Measurements from ENCODE around the gene NRSN1. TPM values are rescaled to one million over a fixed set of nuclear protein-coding genes. Genes with fewer than 3 reads are reported as not detected.
"Not testable (repeated sequence)": the region's sequence is repeated elsewhere in the genome, so short reads cannot be mapped to it uniquely, and the experiment has no call there.

The NRSN1 gene
- total RNA-seq, 1 experiment from 2014 or later, result not detected

DNA sequence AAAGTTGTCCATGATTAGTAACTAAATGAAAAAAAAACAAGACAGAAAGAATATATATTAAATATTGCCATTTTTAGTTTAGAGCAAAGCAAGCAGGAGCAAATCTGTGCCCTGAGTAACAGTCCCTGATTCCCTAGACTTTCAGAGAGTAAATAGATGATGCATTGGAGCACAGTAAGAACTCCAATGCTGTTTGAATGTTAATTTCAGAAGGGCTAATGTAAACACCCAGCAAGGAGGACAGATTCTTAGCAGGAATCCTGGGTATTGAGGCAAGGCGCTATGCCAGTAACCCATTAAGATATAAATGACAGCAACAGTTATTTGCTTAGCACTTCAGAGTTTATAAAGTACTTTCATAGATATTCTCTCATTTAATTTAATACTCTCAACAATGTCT, 15.6 kb upstream of the NRSN1 start:
- Histone ChIP-seq H3K4me3 (no peak overlapping the region), H3K36me3 (no peaks in the 10 kb centered on the region), H3K27me3 (replicated peaks) (0 out of 2 replicates have a peak, but pooled peaks cover 2% of the 10 kb centered on the region), H3K9me3 (replicated peaks) (peaks cover 7% of the 10 kb centered on the region), H3K27ac (no peak overlapping the region), H3K4me1 (replicated peaks) (no peaks in the 10 kb centered on the region)
- DNase-seq (ENCODE audit: low read depth in 1 of 2, low spot score in 2 of 2), result no peak

DNA sequence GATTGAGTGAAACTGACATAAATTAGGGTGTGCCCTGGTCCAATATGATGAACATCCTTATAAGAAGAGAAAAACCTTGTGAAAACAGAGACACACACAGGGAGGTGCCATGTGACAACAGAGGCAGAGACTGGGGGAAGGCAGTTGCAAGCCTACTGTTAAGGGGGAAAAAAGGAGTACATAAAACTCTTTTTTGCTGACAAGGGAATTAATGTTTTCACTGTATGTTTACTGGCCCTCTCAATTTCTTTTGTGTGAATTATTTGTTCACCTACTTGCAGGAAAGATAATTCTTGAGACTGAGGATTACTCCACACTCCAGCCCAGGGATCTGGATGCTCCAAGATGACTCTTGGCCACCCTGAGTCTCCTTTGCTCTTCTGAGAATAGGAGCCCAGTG, 12.1 kb upstream of the NRSN1 start:
- DNase-seq (ENCODE audit: low read depth in 1 of 2, low spot score in 2 of 2), result no peak
- no peak overlapping the region for H3K4me3 ChIP-seq
- 0 out of 2 replicates have a peak, but pooled peaks cover 2% of the 10 kb centered on the region for H3K27me3 ChIP-seq (replicated peaks)

GRCh38 chr6:24117021-24117420, 9.0 kb upstream of the NRSN1 start:
- H3K4me1 ChIP-seq (replicated peaks), result no peaks in the 10 kb centered on the region
- peaks cover 8% of the 10 kb centered on the region for H3K9me3 ChIP-seq (replicated peaks)
- no peak overlapping the region for H3K27ac ChIP-seq
- H3K36me3 ChIP-seq, result no peaks in the 10 kb centered on the region
- no peak overlapping the region for H3K4me3 ChIP-seq
- DNase-seq (ENCODE audit: low read depth in 1 of 2, low spot score in 2 of 2), result no peak
- H3K27me3 ChIP-seq (replicated peaks), result 0 out of 2 replicates have a peak, but pooled peaks cover 2% of the 10 kb centered on the region

More for the DNA sequence above, 12.1 kb upstream of the NRSN1 start:
- no peaks in the 10 kb centered on the region for H3K36me3 ChIP-seq
- H3K4me1 ChIP-seq (replicated peaks), result no peaks in the 10 kb centered on the region
- H3K27ac ChIP-seq, result no peak overlapping the region
- H3K9me3 ChIP-seq (replicated peaks), result peaks cover 7% of the 10 kb centered on the region

GRCh38 chr6:24122139-24122538, 3.9 kb upstream of the NRSN1 start:
- DNase-seq (ENCODE audit: low read depth in 1 of 2, low spot score in 2 of 2), result no peak
- Histone ChIP-seq H3K27ac (no peak overlapping the region), H3K27me3 (replicated peaks) (no peaks in the 10 kb centered on the region), H3K4me1 (replicated peaks) (no peaks in the 10 kb centered on the region), H3K4me3 (no peak overlapping the region), H3K9me3 (replicated peaks) (peaks cover 9% of the 10 kb centered on the region; the same call in 1 of the 2 replicates), H3K36me3 (no peaks in the 10 kb centered on the region)

- Histone ChIP-seq H3K27ac (no peak overlapping the region), H3K36me3 (no peaks in the 10 kb centered on the region)
- no peak for DNase-seq (ENCODE audit: low read depth in 1 of 2, low spot score in 2 of 2)
Measured at GRCh38 chr6:24126586-24127192, 674 bp downstream of the NRSN1 start.

DNA sequence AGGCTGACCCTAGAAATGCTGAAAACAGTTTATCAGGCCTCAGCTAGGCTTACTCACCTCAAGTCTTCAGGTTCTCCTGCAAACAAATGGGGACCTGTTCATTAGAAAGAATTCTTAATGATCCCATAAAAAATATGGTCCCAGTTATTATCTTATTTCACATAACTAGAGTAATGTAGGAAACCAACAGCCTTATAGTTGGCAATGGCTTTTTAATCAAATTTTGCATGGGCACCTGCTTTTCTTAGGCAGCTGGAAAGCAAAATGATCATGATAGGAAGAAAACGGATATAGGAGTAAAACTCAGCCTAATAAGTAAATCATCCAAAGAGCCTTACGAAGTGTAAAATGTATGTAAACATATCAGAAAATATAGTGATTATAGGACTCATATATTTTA, 1.3 kb downstream of the NRSN1 start:
- Histone ChIP-seq H3K27ac (no peak overlapping the region), H3K9me3 (replicated peaks) (peaks cover 4% of the 10 kb centered on the region; the same call in 1 of the 2 replicates), H3K4me1 (replicated peaks) (no peaks in the 10 kb centered on the region), H3K36me3 (no peaks in the 10 kb centered on the region), H3K4me3 (no peak overlapping the region), H3K27me3 (replicated peaks) (no peaks in the 10 kb centered on the region)
- DNase-seq (ENCODE audit: low read depth in 1 of 2, low spot score in 2 of 2), result no peak

More at GRCh38 chr6:24126586-24127192, 674 bp downstream of the NRSN1 start:
- Histone ChIP-seq H3K9me3 (replicated peaks) (peaks cover 4% of the 10 kb centered on the region; the same call in 1 of the 2 replicates), H3K4me3 (no peak overlapping the region), H3K27me3 (replicated peaks) (no peaks in the 10 kb centered on the region), H3K4me1 (replicated peaks) (no peaks in the 10 kb centered on the region)

DNA sequence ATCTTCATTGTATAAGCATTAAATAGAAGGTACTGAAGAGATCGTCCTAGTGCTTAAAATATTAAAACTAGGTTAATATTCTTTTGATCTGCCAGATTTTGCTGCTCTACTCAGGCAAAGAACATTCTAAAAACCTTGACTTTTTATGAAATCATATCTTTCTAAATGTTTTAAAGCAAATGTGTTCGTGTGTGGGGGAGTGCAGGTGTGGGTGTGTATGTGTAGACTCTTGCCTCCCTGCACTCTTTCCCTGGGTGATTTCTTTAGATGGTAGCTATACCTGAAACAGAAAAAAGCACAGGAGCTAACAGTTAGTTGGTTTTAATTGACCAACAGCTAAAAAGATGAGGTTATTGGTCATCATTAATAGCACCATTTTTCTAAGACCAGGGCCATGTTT, 5.7 kb downstream of the NRSN1 start:
- H3K4me3 ChIP-seq, result no peak overlapping the region

DNA sequence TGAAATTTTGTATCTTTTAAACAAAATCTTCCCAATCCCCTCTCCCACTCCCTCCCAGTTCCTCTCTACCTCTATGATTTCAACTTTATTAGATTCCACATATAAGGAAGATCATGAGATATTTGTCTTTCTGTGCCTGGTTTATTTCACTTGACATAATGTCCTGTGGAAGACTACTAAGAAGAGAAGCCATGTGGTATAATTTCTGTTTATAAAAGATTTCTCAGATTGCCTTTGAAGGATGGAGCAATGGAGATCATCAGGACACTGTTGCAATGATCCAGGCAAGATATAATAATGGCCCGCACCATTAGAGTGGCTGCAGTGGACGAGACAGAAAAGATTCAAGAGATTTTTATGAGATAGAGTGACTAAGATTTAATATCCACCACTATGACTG, 13.1 kb downstream of the NRSN1 start:
- Histone ChIP-seq H3K27me3 (replicated peaks) (no peaks in the 10 kb centered on the region), H3K4me1 (replicated peaks) (no peaks in the 10 kb centered on the region), H3K36me3 (no peaks in the 10 kb centered on the region), H3K9me3 (replicated peaks) (peaks cover 2% of the 10 kb centered on the region; the same call in 1 of the 2 replicates), H3K27ac (no peak overlapping the region), H3K4me3 (no peak overlapping the region)
- no peak for DNase-seq (ENCODE audit: low read depth in 1 of 2, low spot score in 2 of 2)

More for the DNA sequence above, 5.7 kb downstream of the NRSN1 start:
- DNase-seq (ENCODE audit: low read depth in 1 of 2, low spot score in 2 of 2), result no peak
- H3K27me3 ChIP-seq (replicated peaks), result no peaks in the 10 kb centered on the region
- H3K27ac ChIP-seq, result no peak overlapping the region
- no peaks in the 10 kb centered on the region for H3K36me3 ChIP-seq
- H3K4me1 ChIP-seq (replicated peaks), result no peaks in the 10 kb centered on the region
- no peaks in the 10 kb centered on the region; the same call in 1 of the 2 replicates for H3K9me3 ChIP-seq (replicated peaks)

GRCh38 chr6:24139639-24140038, 13.6 kb downstream of the NRSN1 start:
- no peak overlapping the region for H3K4me3 ChIP-seq
- no peaks in the 10 kb centered on the region for H3K4me1 ChIP-seq (replicated peaks)
- H3K27me3 ChIP-seq (replicated peaks), result no peaks in the 10 kb centered on the region
- no peaks in the 10 kb centered on the region for H3K36me3 ChIP-seq
- no peak for DNase-seq (ENCODE audit: low read depth in 1 of 2, low spot score in 2 of 2)
- H3K27ac ChIP-seq, result no peak overlapping the region
- peaks cover 2% of the 10 kb centered on the region; the same call in 1 of the 2 replicates for H3K9me3 ChIP-seq (replicated peaks)

DNA sequence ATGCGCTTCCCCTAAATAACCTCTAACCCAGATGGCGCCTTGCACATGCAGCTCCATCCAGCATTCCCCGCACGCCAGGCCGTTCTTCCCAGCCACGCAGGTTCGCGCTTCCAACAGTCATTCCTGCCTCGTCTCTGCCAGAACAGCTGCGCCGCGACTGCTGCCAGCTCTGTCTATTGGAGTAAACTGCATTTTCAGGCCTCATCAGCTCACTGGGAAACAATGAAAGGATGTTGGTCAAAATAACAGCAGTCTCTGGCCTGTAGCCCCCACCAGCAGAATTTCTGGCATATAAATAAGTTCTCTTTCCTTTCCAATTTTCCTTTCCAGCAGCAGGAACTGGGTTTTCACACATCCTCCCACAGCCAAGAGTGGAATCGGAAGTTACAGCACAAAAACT, 14.6 kb downstream of the NRSN1 start:
- Histone ChIP-seq H3K27ac (no peak overlapping the region), H3K9me3 (replicated peaks) (peaks cover 2% of the 10 kb centered on the region; the same call in 1 of the 2 replicates), H3K27me3 (replicated peaks) (no peaks in the 10 kb centered on the region)

GRCh38 chr6:24142733-24143132, 16.7 kb downstream of the NRSN1 start:
- not testable (repeated sequence) for H3K36me3 ChIP-seq; H3K9me3 ChIP-seq (replicated peaks); H3K27ac ChIP-seq; H3K4me3 ChIP-seq; H3K27me3 ChIP-seq (replicated peaks); H3K4me1 ChIP-seq (replicated peaks); DNase-seq (ENCODE audit: low read depth in 1 of 2, low spot score in 2 of 2)

More for the DNA sequence above, 14.6 kb downstream of the NRSN1 start:
- no peaks in the 10 kb centered on the region for H3K4me1 ChIP-seq (replicated peaks)
- DNase-seq (ENCODE audit: low read depth in 1 of 2, low spot score in 2 of 2), result no peak
- H3K36me3 ChIP-seq, result no peaks in the 10 kb centered on the region
- H3K4me3 ChIP-seq, result no peak overlapping the region

DNA sequence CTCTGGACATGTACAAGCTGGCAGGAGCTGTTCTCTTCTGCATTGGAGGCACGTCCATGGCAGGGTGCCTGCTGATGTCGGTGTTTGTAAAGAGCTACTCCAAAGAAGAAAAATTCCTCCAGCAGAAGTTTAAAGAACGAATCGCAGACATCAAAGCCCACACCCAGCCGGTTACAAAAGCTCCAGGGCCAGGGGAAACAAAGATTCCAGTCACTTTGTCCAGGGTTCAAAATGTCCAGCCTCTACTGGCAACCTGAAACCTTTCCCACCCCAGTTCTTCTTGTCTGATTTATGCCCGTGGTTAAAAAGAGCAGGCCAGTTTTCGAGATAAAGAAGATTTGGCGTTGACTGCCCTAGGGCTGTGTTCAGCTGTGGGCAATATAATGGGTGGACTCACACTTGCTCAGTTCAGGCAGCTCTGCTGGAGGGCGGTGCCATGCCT, 19.7 kb downstream of the NRSN1 start:
- H3K4me3 ChIP-seq, result no peak overlapping the region
- H3K27ac ChIP-seq, result no peak overlapping the region
- no peaks in the 10 kb centered on the region for H3K36me3 ChIP-seq

DNA sequence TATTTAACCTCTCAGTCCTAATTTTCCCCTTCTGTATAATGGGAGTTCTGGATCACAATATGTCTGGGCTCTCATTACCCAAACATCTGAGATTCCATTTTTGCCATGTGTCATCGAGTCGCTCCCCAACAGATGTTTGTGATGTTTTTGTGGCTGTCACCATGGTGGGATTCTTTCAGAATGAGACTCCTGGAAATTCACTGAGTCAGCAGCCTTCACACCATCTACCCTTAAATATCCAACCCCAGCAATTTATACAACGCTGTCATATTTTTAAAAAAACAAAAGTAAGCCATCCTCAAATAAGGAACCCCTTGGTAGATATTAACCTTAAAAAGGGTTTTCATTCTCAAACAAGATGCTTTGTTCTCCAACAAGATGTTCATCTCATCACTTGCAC, 20.9 kb downstream of the NRSN1 start:
- peaks cover 8% of the 10 kb centered on the region; the same call in 1 of the 2 replicates for H3K9me3 ChIP-seq (replicated peaks)
- no peak overlapping the region for H3K4me3 ChIP-seq
- no peaks in the 10 kb centered on the region for H3K36me3 ChIP-seq
- no peaks in the 10 kb centered on the region for H3K4me1 ChIP-seq (replicated peaks)
- H3K27me3 ChIP-seq (replicated peaks), result no peaks in the 10 kb centered on the region
- H3K27ac ChIP-seq, result no peak overlapping the region
- DNase-seq (ENCODE audit: low read depth in 1 of 2, low spot score in 2 of 2), result no peak

More for the DNA sequence above, 19.7 kb downstream of the NRSN1 start:
- DNase-seq (ENCODE audit: low read depth in 1 of 2, low spot score in 2 of 2), result no peak
- no peaks in the 10 kb centered on the region for H3K4me1 ChIP-seq (replicated peaks)
- no peaks in the 10 kb centered on the region for H3K27me3 ChIP-seq (replicated peaks)
- peaks cover 11% of the 10 kb centered on the region; the same call in 1 of the 2 replicates for H3K9me3 ChIP-seq (replicated peaks)

DNA sequence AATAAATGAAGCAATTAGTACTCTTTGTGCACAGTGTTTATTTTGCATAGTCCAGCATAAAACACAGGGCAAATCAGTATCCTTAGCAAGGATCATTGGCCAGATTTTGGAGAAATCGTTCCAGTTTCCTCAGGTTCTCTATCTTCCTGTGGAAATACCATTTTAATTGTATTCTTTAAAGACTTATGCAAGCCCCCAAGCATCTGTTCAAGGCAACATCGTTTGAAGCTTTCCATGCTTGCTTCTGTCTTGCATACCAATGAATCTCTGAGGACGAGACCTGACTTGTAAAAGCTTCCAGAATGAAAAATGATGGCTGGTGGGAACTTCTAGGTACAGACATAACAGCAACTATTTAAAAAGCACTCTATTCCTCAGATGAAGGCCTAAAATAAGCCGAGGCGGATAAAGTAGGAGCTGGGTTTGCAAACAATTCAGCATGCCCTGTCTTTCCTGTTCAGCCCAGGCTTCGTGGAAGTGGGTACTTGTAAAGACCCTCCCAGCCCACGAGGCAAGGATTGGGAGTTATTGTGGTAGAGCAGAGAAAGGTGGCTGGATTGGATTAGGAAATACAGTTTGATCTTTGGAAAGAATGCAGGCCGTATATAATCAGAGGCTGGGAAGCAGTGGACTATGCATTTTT, 21.6 kb downstream of the NRSN1 start:
- no peak overlapping the region for H3K27ac ChIP-seq
- no peak for DNase-seq (ENCODE audit: low read depth in 1 of 2, low spot score in 2 of 2)
- H3K4me1 ChIP-seq (replicated peaks), result no peaks in the 10 kb centered on the region
- no peaks in the 10 kb centered on the region for H3K27me3 ChIP-seq (replicated peaks)
- no peak overlapping the region for H3K4me3 ChIP-seq
- H3K36me3 ChIP-seq, result no peaks in the 10 kb centered on the region
- peaks cover 8% of the 10 kb centered on the region; the same call in 1 of the 2 replicates for H3K9me3 ChIP-seq (replicated peaks)

Data from SJSA1 (cell line).